Measurements from ENCODE around the gene UBE2D2. TPM values are rescaled to one million over a fixed set of nuclear protein-coding genes. Genes with fewer than 3 reads are reported as not detected.
A peak's percentile ranks its signal among the peaks of the same experiment; 100 is the strongest.

Gene UBE2D2
- total and polyA plus RNA-seq, 2 of the 13 experiments (the other 11 are each of a cell fraction or from before 2014, with no cell fraction given) = 79.1 to 109 TPM

GRCh38 chr5:139526309-139527089, 34.6 kb upstream of the UBE2D2 start (continued):
- peak; percentile 88 for TF ChIP-seq ZNF687 (CRISPR knock-in tag; IDR thresholded peaks at IDR 0.05)
- TF ChIP-seq ZFP90 (CRISPR knock-in tag; IDR thresholded peaks at IDR 0.05; ENCODE audit: borderline replicate concordance) = peak; percentile 51; the same call in 1 of the 2 replicates
- peak; percentile 69 for TF ChIP-seq BRD4 (CRISPR knock-in tag; IDR thresholded peaks at IDR 0.05)
- TF ChIP-seq HOXD1 (CRISPR knock-in tag; IDR thresholded peaks at IDR 0.05) = peak; percentile 53; the same call in 1 of the 2 replicates
- TF ChIP-seq ZNF263 (CRISPR knock-in tag; IDR thresholded peaks at IDR 0.05) = 0 out of 2 replicates have a peak, but pooled peaks have one; percentile 36
- TF ChIP-seq POLR2G (IDR thresholded peaks at IDR 0.05; ENCODE audit: low read depth, low read length) = peak; percentile 49; the same call in 1 of the 2 replicates
- peak; percentile 83; the same call in 1 of the 2 replicates for TF ChIP-seq UBTF (CRISPR knock-in tag; IDR thresholded peaks at IDR 0.05)
- peak; percentile 13; the same call in 1 of the 2 replicates for TF ChIP-seq IKZF5 (CRISPR knock-in tag; IDR thresholded peaks at IDR 0.05)
- 0 out of 2 replicates have a peak, but pooled peaks have one; percentile 30 for TF ChIP-seq ZNF343 (CRISPR knock-in tag; IDR thresholded peaks at IDR 0.05)
- TF ChIP-seq HOXA5 (CRISPR knock-in tag; IDR thresholded peaks at IDR 0.05) = peak; percentile 58; the same call in 1 of the 2 replicates
- TF ChIP-seq NFAT5 (CRISPR knock-in tag; IDR thresholded peaks at IDR 0.05) = peak; percentile 72; the same call in 1 of the 2 replicates
- 0 out of 2 replicates have a peak, but pooled peaks have one; percentile 22 for TF ChIP-seq SAFB2 (CRISPR knock-in tag; IDR thresholded peaks at IDR 0.05; ENCODE audit: borderline replicate concordance, low read depth)
